ENCODE measurements around the gene PAMR1. TPM values are rescaled to one million over a fixed set of nuclear protein-coding genes. Genes with fewer than 3 reads are reported as not detected.

Gene PAMR1
- total RNA-seq, 4 donors from 2014 or later = 2.6 to 64.4 (median 9.5) TPM

DNA sequence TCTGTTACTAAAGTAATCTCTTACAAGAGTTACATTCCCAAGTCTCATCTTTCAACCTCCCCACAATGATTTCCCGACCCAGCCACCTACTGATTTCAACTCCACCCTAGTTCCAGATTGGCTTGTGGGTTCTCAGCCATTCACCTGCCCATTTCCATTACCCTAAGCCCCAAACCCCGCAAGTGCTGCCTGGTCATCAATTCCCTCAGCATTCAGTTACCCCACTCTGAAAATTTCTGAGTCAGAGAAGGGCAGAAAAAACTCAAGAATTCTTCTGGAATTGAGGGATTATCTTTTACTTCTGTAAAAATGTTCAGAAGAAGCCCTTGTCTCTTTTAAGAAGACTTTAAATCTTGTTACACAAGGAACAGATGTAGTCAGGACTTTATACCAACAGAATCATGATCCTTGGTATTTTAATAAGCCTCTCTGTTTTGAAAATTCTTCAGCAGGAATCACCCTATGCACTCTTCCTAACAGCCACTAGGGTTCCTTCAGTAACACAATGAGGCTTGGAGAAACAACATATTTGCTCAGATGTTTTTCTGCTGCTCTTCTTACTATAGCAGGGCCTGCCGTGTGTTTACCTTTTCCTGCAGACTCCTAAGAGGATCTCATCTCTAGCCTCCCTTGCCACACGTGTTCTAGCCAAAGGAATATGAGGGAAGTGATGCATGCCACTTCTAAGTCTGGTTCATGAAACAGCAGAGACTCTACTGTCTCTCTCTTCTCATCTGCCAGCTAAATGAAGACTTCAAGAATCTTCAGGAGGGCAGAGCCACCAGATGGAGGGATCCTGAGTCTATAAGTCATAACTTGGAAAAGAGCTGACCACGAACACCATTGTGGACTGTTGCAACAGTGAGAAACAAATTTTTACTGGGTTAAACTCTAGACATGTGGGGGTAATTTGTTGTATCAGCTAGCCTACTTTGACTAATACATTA lies 29.3 kb upstream of the PAMR1 start:
- no peaks in the 10 kb centered on the region for H3K36me3 ChIP-seq
- TF ChIP-seq POLR2A (IDR thresholded peaks at IDR 0.05) (no peak), CTCF (IDR thresholded peaks at IDR 0.05) (no peak)

GRCh38 chr11:35553831-35554230 lies 28.4 kb upstream of the PAMR1 start:
- H3K4me3 ChIP-seq = no peak overlapping the region
- no peak overlapping the region for H3K27ac ChIP-seq
- no peaks in the 10 kb centered on the region for H3K4me1 ChIP-seq
- no peak for DNase-seq
- H3K9me3 ChIP-seq = no peaks in the 10 kb centered on the region
- TF ChIP-seq CTCF (IDR thresholded peaks at IDR 0.05) (no peak), POLR2A (IDR thresholded peaks at IDR 0.05) (no peak)
- H3K36me3 ChIP-seq = no peaks in the 10 kb centered on the region
- H3K27me3 ChIP-seq = no peaks in the 10 kb centered on the region

More for the DNA sequence above, 29.3 kb upstream of the PAMR1 start:
- Histone ChIP-seq H3K27me3 (no peaks in the 10 kb centered on the region), H3K9me3 (no peaks in the 10 kb centered on the region), H3K4me1 (no peaks in the 10 kb centered on the region), H3K27ac (no peak overlapping the region), H3K4me3 (no peak overlapping the region)
- DNase-seq = no peak

GRCh38 chr11:35553021-35553420 lies 27.6 kb upstream of the PAMR1 start:
- no peaks in the 10 kb centered on the region for H3K9me3 ChIP-seq
- H3K27me3 ChIP-seq = no peaks in the 10 kb centered on the region
- H3K4me3 ChIP-seq = no peak overlapping the region
- no peak for DNase-seq
- H3K27ac ChIP-seq = no peak overlapping the region
- TF ChIP-seq POLR2A (IDR thresholded peaks at IDR 0.05) (no peak), CTCF (IDR thresholded peaks at IDR 0.05) (no peak)
- H3K36me3 ChIP-seq = no peaks in the 10 kb centered on the region
- H3K4me1 ChIP-seq = no peaks in the 10 kb centered on the region

GRCh38 chr11:35552616-35553015 lies 27.2 kb upstream of the PAMR1 start:
- Histone ChIP-seq H3K4me3 (no peak overlapping the region), H3K4me1 (no peaks in the 10 kb centered on the region), H3K9me3 (no peaks in the 10 kb centered on the region), H3K36me3 (no peaks in the 10 kb centered on the region), H3K27me3 (no peaks in the 10 kb centered on the region), H3K27ac (no peak overlapping the region)
- DNase-seq = no peak
- TF ChIP-seq POLR2A (IDR thresholded peaks at IDR 0.05) (no peak), CTCF (IDR thresholded peaks at IDR 0.05) (no peak)

DNA sequence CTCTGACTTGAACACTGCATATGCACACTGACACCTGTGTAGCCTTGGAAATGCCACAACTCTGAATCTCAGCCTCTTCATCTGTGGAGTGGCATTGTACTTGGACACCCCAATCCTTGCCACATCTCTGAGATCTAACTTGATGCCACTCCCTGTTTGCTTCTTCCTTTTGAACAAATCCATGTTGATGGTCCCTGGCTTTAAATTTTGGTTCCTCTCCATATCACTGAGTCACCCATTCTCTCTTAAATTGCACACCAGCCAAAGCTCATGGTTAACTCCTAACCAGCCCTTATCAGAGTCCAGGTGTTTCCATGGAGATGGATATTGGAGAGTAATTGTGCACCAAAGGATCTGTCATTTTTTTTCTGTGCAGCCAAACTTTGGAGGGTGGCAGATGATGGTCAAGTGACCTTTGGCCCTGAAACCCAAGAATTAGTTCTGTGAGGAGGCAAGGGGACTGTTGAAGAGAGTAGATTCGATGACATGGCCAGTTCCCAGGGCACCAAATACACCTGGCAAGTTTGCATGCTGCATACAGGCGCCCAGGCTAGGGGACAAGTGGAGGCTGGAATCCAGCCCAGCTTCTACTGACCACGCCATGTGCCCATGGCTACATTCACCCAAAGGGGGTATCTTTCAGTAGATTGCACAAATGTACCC lies 25.1 kb upstream of the PAMR1 start:
- TF ChIP-seq POLR2A (IDR thresholded peaks at IDR 0.05) (no peak), CTCF (IDR thresholded peaks at IDR 0.05) (no peak)
- Histone ChIP-seq H3K27me3 (no peaks in the 10 kb centered on the region), H3K4me3 (no peak overlapping the region), H3K9me3 (no peaks in the 10 kb centered on the region), H3K4me1 (no peaks in the 10 kb centered on the region), H3K27ac (no peak overlapping the region), H3K36me3 (no peaks in the 10 kb centered on the region)
- no peak for DNase-seq

All from Peyer's patch (tissue), 4 donors.